CD1c-positive myeloid dendritic cell (primary cell): ENCODE results near the gene CASP2.

Experiments used
- DNase-seq: peaks from one replicate; pipeline ENCODE4 v3.0.0-alpha.2; 2016; ENCODE audit errors: extremely low spot score

The CASP2 gene

DNA sequence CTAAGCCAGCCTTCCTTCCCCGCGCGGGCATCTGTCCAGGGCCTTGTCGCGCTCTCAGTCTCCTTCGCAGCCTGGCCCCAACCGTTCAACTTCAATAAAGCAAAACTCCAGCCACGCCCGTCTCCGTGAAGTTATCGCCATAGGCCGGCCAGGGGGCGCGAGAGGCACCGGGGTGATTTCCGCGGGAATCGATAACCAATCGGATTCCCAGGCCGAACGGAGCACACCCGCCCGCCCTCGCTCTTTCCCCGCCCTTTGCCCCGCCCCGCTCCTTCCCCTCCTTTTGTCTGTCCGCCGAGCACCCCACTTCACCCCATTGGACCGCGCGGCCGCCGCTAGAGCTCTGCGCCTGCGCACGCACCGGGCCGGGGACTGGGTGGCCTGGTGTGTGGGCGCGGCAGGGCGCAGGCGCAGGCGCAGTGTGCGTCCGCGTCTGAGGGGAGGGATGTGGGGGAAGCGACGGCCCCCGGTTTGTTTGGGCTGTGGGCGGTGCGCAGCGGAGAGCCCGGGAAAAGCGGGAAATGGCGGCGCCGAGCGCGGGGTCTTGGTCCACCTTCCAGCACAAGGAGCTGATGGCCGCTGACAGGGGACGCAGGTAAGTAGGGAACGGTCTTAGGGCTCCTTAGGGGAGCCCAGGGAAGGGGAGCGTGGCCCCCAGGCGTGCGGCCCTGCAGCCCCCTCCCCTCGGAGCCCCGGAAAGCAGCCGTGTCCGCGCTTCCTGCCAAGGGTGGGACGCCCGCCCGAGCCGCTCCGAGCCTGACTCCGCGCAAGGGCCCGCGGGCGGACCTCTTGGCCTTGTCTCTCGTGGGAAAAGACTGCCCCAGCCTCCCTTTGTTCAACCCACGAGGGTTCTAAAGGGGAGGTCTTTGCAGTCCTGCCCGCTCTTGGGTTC, at the start of gene CASP2:
Gene CASP2 (plus strand): TSS at position 417 of the 892 bp plus-strand sequence. CDS start 105 bp downstream, at position 522.
- DNase-seq, result peak; percentile 99

DNA sequence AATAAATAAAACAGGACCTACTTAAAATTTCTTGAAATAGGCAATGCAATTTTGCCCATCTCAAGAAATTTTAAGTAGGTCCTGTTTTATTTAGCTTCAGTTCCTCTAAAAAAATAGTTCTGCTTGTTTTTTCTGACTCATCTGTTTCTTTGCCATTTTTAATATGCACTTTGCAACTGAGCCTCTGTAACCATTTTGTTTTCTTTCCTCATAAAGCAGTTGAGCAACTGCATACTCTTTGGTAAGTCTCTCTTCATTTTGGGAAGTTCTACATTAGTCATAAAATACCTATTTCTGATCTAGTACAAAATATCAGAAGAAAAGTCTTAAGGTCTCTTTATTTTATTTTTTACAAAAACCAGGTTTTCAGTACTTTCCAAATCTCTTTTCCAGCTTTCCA, 48.3 kb upstream of the CASP2 start:
- DNase-seq, result peak; percentile 93

DNA sequence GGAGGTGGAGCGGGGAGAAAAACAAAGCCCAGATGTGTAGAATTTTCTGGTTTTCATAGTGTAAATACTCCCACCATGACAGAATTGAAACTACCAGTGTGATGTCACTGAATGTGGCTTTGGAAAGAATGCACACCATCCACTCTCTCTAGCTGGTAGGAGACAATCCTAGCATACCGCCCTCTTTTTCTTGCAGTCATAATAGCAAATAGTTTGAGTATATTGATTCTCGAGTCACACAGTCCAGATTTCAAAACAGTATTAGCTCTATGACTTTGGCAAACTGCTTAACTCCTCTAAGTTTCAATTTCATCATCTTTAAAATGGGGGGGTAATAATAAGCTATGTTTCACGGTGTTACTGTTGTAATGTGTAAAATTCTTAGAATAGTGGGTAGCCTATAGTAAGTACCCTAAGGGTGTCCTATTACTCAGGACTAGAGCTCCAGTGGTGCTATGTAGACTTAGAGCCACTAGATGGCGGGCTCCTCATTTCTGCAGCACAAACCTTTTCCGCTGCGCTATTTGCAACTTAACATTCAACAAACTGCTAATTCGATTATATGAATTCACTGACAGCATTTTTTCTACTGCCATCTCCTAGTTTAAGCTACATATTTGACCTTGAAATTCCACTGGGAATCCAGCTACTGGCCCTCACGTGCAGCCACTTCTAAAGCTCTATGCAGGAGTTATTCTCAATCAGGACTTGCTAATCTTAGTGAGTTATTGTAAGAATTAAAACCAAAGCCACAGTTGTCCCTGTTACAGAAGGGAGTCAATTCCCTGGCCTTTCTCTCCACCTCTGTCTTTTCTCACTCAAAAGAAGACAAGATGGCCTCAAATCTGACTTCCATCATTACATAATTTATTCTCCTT, 47.6 kb upstream of the CASP2 start:
- peak; percentile 82 for DNase-seq

DNA sequence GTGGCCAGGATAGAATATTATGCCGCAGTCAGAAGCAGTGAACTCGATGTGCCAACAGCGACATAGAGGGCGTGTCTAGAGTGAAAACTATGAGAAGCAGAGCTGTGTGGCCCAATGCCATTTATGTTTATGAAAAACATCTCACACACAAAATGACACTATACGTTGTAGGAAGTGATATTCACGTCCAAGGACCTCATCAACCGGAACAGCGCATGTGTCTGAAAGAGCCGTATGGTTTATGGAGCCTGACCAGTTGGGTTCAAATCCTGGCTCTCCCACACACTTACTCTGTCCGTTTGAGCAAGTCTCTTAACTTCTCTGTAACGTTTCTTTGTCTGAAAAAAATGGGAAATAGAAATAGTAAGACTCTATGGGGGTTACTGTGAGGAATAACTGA, 45.8 kb upstream of the CASP2 start:
- DNase-seq, result peak; percentile 66

DNA sequence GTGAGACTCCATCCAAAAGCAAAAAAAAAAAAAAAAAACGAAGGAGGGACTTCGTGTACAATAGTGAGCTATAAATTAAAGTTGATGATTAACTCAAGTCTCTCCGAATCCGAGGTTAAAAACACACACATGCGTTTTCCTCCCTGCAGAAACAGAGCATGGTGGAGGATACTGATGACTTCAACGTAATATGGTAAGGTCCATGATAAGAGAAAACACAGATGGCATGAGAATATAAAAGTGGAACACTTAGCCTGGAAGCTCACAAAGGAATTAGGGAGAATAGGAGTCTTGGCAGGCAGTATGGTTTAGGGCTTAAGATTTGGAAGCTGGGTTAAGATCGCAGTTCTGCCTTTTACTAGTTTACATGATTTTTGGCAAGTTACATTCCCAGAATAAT, 45.0 kb upstream of the CASP2 start:
- no peak for DNase-seq

DNA sequence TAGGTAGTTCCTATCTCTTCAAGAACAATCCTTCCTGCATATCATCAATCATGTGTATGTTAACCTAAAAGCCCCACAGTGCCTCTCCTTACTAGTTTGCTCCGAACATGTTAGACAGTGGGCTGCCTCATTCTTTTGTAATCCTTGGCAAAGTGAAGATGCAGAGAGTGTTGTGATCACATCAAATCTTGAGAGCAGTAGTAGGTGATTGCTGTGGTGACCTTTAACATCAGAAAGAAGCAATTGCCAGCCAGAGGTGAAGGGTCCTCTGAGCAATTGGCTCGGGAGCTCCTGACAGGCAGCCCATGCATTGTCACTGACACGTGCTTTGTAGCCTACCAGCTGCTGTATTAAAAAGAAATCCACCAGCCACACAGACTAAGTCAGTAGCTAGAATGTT, 44.5 kb upstream of the CASP2 start:
- DNase-seq, result no peak

DNA sequence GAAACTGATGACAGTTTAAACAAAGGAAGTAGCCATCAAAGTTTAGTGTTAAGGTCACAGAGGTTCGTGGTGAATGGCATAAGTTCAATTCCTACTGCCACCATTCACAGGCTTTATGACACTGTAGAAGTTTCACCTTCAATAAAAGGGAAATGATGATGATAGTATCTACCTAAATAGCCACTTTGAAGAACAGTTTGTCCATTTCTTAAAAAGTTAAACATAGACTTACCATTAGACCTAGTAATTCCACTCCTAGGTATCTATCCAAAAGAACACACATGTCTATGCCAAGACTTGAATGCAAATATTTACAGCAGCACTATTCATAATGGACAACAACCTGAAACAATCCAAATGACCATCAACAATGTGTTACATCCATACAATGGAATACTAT, 43.8 kb upstream of the CASP2 start:
- no peak for DNase-seq

DNA sequence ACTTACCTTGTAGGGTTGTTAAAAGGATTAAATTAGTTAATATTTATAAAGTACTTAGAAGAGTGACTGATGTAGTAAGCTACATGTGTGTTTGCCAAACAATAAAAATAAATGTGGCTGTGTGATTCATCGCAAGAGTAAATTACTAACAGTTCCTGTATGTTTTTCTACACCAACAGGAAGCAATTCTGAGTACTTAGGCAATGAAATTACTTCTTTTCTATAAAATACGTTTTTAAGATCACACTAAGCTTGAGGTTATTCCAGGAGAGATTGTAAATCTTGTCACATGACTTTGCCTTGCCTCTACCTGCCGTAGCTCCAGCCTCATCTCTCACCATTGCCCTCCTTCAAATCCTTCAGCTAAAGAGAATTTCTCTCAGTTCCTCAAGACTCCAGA, 43.0 kb upstream of the CASP2 start:
- DNase-seq, result peak; percentile 75

DNA sequence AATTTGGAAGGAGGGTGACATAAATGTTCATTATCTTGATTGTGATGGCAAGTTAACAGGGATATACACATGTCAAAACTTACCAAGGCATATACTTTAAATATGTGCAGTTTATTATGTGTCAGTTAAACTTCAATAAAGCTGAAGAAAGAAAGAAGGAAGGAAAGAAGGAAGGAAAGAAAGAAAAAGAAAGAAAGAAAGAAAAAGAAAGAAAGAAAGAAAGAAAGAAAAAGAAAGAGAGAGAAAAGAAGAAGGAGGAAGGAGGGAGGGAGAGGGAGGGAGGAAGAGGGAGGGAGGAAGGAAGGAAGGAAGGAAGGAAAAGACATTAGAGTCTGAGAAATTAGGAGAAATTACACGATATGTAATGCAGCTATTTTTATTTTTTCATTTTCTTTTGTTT, 40.8 kb upstream of the CASP2 start:
- no peak for DNase-seq

DNA sequence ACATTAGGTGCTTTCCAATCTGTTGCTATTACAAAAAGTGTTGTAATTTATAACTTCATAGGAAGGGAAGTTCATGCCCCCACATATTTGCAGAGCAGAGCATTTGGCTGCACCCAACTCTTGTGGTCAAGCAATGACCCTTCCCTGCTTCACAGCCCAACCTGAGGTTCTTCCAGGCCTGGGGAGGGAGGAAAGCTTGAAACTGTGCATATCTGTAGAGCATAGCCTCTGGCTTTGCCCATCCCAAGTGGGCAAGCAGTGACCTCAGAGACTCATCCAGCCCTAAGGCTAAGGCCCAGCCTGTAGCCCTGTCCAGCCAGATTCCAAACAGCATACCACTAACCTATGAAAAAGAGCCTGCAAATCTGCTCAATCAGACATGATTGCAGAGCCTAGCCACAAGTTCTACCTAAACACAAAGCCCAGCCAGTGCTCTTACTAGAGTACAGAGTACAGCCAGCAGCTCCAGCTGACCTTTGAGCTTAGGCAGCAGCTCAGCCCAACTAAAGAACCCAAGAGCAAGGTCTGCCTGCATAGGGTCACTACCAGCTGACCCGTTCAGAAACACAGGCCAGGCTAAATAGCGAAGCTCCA, 39.3 kb upstream of the CASP2 start:
- peak; percentile 75 for DNase-seq

DNA sequence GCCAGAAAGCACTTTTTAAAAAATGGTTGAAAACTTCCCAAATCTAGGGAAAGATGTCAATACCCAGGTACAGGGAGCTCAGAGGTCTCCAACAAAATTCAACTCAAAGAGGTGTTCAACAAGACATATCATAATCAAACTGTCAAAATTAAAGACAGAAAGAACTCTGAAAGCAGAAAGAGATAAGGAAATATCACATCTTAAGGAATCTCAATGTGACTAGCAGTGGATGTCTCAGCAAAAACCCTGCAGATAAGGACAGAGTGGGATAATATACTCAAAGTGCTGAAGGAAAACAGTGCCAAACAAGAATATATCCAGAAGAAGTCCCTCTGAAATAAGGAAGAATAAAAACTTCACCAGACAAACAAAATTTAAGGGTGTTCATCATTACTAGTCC, 38.0 kb upstream of the CASP2 start:
- no peak for DNase-seq

DNA sequence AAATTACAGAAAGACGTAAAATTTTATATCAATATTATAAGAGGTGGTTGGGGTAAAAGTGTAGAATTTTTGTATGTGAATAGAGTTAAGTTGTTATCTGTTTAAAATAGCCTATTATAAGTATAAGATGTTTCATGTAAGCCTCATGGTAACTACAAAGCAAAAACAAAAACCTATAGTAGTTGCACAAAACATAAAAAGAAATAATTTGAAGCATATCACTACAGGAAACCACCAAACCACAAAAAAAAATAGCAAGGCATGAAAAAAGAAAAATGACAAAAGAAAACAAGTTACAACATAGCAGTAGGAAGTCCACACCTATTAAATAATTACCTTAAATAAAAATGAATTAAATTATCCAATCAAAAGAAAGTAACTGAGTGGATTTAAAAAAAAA, 37.3 kb upstream of the CASP2 start:
- peak; percentile 19 for DNase-seq

DNA sequence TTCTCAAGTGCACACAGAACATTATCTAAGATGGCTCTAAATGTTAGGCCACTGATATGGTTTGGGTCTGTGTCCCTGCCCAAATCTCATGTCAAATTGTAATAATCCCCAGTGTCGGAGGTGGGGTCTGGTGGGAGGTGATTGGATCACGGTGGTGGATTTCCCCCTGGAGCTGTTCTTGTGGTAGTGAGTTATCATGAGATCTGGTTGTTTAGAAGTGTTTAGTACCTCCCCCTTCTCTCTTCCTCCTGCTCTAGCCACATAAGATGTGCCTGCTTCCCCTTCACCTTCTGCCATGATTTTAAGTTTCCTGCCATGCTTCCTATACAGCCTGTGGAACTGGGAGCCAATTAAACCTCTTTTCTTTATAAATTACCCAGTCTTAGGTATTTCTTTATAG, 36.1 kb upstream of the CASP2 start:
- peak; percentile 33 for DNase-seq

DNA sequence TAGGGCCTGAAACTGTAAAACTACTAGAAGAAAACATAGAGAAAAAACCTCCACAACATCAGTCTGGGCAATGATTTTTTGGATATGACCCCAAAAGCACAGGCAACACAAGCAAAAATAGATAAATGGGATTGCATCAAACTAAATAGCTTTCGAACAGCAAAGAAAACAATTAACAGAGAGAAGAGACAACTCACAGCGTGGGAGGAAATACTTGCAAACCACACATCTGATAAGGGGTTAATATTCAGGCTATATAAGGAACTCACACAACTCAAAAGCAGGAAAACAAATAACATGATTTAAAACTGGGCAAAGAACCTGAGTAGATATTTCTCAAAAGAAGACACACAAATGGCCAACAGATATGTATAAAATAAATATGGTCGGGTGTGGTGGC, 32.6 kb upstream of the CASP2 start:
- no peak for DNase-seq

DNA sequence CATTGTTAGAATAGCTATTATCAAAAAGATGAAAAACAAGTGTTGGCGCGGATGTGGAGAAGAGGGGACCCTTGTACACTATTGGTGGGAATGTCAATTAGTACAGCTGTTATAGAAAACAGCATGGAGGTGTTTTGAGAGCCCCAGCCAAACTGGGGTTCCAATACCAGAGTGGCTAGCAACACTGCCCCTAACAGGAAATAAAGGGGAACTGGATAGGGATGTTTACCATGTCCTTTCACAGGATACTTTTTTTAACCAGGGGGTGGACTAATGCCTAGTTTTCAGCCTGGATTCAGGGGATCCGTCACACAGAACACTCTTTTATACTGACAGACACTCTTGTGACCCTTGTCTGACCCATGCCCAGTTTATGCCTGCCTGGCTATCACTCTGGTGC, 31.8 kb upstream of the CASP2 start:
- no peak for DNase-seq

DNA sequence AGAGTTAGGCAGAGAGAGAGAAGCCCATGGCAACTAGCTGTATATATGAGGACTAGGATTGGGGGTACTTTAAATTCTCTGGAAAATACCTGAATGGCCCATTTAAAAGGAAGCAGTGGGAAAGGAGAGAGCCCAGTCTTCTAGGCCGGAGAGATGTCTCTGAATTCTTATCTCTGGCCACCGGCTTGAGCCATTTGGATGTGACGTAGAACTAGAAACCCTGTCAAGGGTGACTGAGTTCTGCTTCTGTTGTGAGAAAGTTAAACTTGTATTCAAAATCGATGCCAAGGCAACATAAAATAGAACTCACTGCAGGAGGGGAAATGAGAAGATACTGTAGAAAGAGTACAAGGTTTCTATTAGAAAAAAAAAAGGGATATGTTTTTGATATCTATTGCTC, 31.2 kb upstream of the CASP2 start:
- DNase-seq, result no peak

DNA sequence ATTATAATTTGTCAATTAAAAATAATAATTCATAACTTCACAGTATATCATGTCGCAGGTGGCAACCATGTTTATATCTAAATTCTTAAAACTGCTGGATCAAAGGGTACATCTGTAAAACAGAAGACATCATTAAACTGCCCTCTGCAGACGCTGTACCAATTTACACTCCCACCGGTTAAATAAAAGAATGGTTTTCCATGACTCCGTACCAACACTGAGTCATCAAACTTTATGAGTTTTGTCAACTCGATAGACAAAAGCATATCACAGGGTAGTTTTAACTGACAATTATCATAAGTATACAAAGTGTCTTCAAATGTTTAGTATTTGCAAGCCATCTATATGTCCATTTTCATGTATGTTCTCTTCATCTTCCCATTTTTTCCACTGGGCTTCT, 30.6 kb upstream of the CASP2 start:
- DNase-seq, result no peak

DNA sequence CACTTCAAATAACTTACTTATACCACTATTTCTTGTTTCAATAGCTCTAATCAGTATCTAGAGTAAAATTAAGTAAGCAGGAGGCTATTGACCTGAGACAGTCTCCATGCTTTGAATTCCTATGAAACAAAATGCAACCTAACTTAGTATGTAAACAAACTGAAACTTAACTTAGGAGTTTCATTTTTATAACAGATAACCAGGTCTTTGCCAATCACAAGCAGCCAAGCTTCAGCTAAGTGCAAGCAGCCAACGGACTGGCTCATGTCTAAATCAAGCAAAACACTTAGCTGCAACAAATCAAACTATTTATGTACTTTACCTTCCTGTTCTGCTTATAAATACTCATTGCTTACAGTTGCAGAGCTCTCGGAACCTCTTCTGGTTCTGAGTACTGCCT, 29.3 kb upstream of the CASP2 start:
- no peak for DNase-seq

DNA sequence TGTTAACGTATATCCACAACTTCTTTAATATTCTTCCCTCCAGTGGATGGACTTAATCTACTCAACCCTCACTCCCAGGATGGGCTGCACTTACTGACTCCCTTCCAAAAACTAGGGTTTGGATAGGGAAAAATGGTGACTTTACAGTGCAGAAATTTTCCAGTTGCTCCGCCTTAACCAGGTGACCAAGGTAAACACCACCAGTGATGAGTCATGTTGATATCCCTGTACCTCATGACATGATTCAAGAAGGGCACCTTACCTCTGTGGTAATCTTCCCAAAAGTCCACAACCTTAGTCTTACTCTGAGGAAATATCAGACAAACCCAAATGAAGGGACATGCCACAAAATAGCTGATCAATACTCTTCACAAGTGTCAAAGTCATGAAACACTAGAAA, 28.4 kb upstream of the CASP2 start:
- no peak for DNase-seq

DNA sequence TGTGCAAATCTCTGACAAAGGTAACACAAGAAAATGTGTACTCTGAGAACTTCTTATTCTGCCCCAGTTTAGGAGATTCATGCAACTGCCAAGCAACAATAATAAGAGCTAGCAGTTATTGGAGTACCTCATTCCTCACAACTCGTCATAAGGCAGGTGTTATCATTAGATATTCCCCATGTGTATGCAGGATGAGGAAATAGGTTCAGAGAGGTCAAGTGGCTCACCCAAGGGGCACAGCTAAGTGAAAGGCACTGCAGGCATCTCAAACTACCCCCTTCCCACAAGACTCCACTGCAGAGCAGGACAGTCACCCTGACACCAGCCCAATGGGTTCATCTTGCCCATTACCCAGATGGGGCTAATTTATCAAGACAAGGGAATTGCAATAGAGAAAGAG, 26.2 kb upstream of the CASP2 start:
- DNase-seq, result no peak

DNA sequence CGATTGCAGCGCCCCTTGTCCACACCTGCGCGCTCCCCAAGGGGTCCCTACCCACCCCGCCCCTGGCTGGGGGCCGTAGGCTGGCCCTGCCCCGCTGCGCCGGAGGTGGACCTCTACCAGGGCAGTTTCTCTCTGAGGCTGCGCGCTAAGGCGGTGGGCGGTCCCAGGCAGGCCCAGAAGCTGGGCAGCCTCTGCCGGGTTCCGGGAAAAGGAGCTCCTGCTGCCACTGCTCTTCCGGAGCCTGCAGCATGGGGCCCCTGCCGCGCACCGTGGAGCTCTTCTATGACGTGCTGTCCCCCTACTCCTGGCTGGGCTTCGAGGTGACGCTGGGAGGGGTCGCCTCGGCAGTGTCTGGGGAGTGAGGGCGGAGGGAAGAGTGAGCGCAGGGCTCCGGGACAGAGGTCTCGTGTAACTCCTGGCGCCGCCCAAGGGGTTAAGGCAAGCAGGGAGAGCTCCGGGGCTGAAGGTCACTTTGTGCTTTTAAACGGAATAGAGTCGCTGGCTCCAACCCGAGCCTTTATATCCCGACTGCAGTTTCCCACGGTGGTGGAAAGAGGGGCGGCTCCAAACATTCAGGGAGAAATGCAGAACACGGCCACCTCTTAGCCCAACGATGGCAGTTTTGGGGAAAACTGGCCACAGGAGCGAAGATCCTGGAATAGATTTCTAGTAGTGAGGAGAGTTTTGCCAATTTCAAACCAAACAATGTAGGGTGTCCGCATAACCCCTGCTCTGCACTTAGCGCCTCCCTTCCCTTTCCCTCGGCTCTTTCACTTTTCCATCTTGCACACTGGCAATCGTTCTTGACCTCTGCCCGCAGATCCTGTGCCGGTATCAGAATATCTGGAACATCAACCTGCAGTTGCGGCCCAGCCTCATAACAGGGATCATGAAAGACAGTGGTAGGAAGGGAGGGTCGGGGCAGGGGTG, 24.6 kb upstream of the CASP2 start, which contains the start of gene GSTK1:
Gene GSTK1 (plus strand): TSS at position 176 of the 930 bp plus-strand sequence. CDS start 73 bp downstream, at position 249.
- peak; percentile 82 for DNase-seq
